Measurements from ENCODE around the gene TSPEAR. TPM values are rescaled to one million over a fixed set of nuclear protein-coding genes. Genes with fewer than 3 reads are reported as not detected.

The TSPEAR gene
- total and polyA plus RNA-seq, 9 of the 15 experiments (the other 6 are each of a cell fraction or from before 2014, with no cell fraction given): not detected

- Histone ChIP-seq H4K20me1 (replicated peaks; ENCODE audit: control insufficient read depth, insufficient read depth, low read length) (no peaks in the 10 kb centered on the region), H3K36me3 (ENCODE audit: control insufficient read depth, insufficient read depth, low read length) (no peaks in the 10 kb centered on the region), H3K27me3 (ENCODE audit: control insufficient read depth in 2 of 2, insufficient read depth in 2 of 2, low read length in 2 of 2) (peaks cover 4 to 5% of the 10 kb centered on the region in 2 experiments; a peak in 4 of 5 replicates), H3K9ac (ENCODE audit: insufficient read depth in 1 of 2, low read depth in 2 of 2, low read length in 2 of 2) (no peak overlapping the region), H3K9me3 (replicated peaks; ENCODE audit: control insufficient read depth, insufficient read depth, low read depth, low read length) (peaks cover 4% of the 10 kb centered on the region), H2AFZ (ENCODE audit: low read depth, low read length) (no peak overlapping the region), H3K4me2 (ENCODE audit: insufficient read depth, low read length) (no peak overlapping the region), H3K27ac (ENCODE audit: extremely low read depth, low read depth, low read length) (no peak overlapping the region), H3K9me1 (ENCODE audit: control insufficient read depth, insufficient read depth, low read length) (no peaks in the 10 kb centered on the region), H3K4me3 (no peak overlapping the region), H3K4me1 (replicated peaks in 1 of 2; ENCODE audit: control insufficient read depth in 2 of 2, insufficient read depth in 2 of 2, low read length in 2 of 2) (no peaks in the 10 kb centered on the region), H3K79me2 (ENCODE audit: control insufficient read depth, insufficient read depth, low read length) (no peaks in the 10 kb centered on the region)
- DNase-seq (ENCODE audit: extremely low read depth in 1 of 4, low spot score in 3 of 4) (no peak), FAIRE-seq (no peak), ATAC-seq (no peak)
- intact Hi-C loops (cut with micrococcal nuclease): no loop called here
- ChIA-PET POLR2A (interaction anchor here (0.6 kb wide), 1 partner anchor 150 kb away, joined by 3 read pairs; no protein-coding TSS in a partner anchor), CTCF (ENCODE audit: low intra/inter-chr PET ratio) (no interaction called here)
- WGBS (ENCODE audit: insufficient coverage, low coverage, missing lambda C conversion rate): 0% methylated on average over 1 of the region's 1 CpG
- BruUV-seq (replicated peaks): no TSS peak
- in situ Hi-C loops (cut with MboI): no loop called here
- TF ChIP-seq THAP7 (CRISPR knock-in tag; IDR thresholded peaks at IDR 0.05) (no peak), CXXC5 (CRISPR knock-in tag; IDR thresholded peaks at IDR 0.05) (no peak), CGGBP1 (CRISPR knock-in tag; IDR thresholded peaks at IDR 0.05) (no peak), NCOR1 (IDR thresholded peaks at IDR 0.05) (no peak), EP300 (IDR thresholded peaks at IDR 0.05; ENCODE audit: low read length) (no peak), MED1 (CRISPR knock-in tag; IDR thresholded peaks at IDR 0.05; ENCODE audit: borderline replicate concordance) (no peak), TRIM24 (IDR thresholded peaks at IDR 0.05) (0 out of 4 replicates have a peak, but pooled peaks of 1 of the 2 experiments have one; percentile 23), ZNF717 (CRISPR knock-in tag; IDR thresholded peaks at IDR 0.05) (no peak), CBX3 (IDR thresholded peaks at IDR 0.05; ENCODE audit: borderline replicate concordance in 1 of 2, low read length in 2 of 2) (0 out of 3 replicates have a peak, but pooled peaks of 1 of the 2 experiments have one; percentile 32), MLLT1 (IDR thresholded peaks at IDR 0.05) (no peak), ZNF280A (IDR thresholded peaks at IDR 0.05; ENCODE audit: low read depth, partially characterized antibody) (peak; percentile 63), SAFB2 (IDR thresholded peaks at IDR 0.05; ENCODE audit: borderline replicate concordance, low read depth, low read length, severe bottlenecking) (no peak), ZFP30 (CRISPR knock-in tag; IDR thresholded peaks at IDR 0.05; ENCODE audit: borderline replicate concordance) (no peak), ZEB2 (IDR thresholded peaks at IDR 0.05) (peak; percentile 36; the same call in 1 of the 2 replicates), ZNF583 (CRISPR knock-in tag; IDR thresholded peaks at IDR 0.05) (peak; percentile 95; the same call in 1 of the 2 replicates), HBP1 (CRISPR knock-in tag; IDR thresholded peaks at IDR 0.05) (no peak), HLTF (IDR thresholded peaks at IDR 0.05) (0 out of 2 replicates have a peak, but pooled peaks have one; percentile 45), MTA3 (IDR thresholded peaks at IDR 0.05; ENCODE audit: borderline replicate concordance) (no peak), TRIM28 (IDR thresholded peaks at IDR 0.05) (peak; percentile 86)
These were observed 39.5 kb downstream of the TSPEAR start for GRCh38 chr21:44671911-44672310.
